HG03520 (cell line): ENCODE data around the gene DAPK1.

Experiments used
- ATAC-seq: cut with Tn5 transposase; IDR thresholded peaks from one replicate; pipeline ENCODE4 v1.9.1; 2021; ENCODE audit warnings: mild to moderate bottlenecking, moderate library complexity; ENCODE audit not compliant: unreplicated experiment

DAPK1 gene

DNA sequence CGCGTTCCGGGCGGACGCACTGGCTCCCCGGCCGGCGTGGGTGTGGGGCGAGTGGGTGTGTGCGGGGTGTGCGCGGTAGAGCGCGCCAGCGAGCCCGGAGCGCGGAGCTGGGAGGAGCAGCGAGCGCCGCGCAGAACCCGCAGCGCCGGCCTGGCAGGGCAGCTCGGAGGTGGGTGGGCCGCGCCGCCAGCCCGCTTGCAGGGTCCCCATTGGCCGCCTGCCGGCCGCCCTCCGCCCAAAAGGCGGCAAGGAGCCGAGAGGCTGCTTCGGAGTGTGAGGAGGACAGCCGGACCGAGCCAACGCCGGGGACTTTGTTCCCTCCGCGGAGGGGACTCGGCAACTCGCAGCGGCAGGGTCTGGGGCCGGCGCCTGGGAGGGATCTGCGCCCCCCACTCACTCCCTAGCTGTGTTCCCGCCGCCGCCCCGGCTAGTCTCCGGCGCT is at the start of gene DAPK1:
DAPK1 (plus strand) TSS at position 264 of the 442 bp plus-strand sequence. CDS start 1,211 bp downstream, outside the sequence.
- no peak for ATAC-seq

- ATAC-seq = no peak
These were observed 46.5 kb upstream of the DAPK1 start for GRCh38 chr9:87451149-87451548.

DNA sequence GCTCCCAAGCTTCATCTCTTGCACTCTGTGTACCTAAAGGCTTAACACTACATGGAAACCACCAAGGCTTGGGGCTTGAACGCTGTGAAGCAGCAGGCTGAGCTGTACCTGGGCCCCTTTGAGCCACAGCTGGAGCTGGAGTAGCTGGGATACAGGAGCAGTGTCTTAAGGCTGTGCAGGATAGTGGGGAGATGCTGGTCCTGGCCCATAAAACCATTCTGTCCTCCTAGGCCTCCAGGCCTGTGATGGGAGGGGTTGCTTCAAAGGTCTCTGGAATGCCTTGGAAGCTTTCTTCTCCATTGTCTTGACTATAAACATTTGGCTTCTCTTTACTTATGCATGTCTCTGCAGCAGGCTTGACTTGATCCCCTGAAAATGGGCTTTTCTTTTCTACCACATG is 42.3 kb upstream of the DAPK1 start:
- no peak for ATAC-seq

GRCh38 chr9:87461256-87461655 is 36.4 kb upstream of the DAPK1 start:
- no peak for ATAC-seq

GRCh38 chr9:87464110-87464991 is 33.3 kb upstream of the DAPK1 start:
- no peak for ATAC-seq

GRCh38 chr9:87464992-87465378 is 32.7 kb upstream of the DAPK1 start:
- no peak for ATAC-seq

DNA sequence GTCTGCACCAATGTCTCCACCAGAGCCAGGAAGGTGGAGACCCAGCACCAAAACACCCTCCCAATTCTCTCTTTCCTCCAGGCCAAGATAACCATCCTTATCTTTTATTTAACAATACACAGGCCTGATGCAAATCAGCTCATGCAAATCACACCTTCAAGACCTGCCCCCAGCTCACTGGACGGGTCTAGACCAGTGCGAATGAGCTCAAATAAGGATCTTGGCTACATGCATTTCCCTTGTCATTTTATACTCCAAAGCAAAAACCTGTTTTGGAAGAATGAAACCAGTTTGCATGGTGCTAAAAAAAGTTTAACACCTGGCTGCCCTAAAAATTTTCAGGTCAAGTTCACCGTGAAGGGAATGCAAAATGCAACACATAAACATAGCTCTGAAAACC is 31.9 kb upstream of the DAPK1 start:
- no peak for ATAC-seq

GRCh38 chr9:87467187-87467586 is 30.5 kb upstream of the DAPK1 start:
- no peak for ATAC-seq

DNA sequence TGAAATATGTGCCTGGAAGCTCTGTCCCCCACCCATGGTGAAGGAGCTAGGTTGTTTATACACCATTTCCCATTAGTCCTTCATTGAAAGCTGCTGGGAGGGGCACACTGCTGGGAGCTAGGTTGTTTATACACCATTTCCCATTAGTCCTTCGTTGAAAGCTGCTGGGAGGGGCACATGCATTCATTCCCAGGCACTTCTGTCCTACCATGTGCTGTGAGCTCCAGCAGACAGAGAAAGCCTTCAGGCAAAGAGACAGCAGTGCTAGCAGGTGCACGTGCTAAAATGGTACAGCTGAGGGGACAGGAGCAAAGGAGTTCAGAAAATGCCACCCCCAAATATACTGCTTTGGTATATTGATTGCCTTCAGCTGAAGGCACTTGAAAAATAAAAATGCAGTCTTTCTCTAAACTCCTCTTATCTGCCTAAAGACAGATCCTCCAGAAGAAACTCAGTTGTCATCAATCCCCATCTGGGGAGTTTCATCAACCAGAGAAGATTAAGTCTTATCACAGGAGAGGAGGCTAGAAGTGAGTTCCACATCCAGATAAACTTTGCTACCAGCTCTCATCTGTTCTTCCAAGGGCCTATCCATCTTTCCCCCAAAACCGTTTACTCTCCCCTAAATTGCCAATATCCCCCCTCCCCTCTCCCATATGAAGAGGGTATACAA is 27.7 kb upstream of the DAPK1 start:
- no peak for ATAC-seq

DNA sequence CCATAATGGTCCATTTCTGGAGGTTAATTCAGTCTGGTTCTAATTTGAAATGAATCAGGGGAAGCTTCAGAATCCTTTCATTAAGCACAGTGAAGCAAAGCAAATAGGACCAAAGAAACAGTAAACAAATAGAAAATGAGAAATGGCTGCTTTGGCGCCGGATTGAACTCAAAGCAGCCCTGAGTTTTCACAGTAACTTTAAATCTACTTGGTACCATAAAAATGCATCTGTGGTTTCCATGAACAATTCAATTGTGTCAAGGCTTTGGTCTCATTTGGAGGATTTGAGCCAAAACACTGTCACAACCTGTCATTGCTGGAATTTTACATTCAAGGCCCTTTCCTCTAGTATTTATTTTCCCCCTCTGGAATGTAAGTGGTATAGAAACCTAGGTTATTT is 25.9 kb upstream of the DAPK1 start:
- ATAC-seq = no peak

DNA sequence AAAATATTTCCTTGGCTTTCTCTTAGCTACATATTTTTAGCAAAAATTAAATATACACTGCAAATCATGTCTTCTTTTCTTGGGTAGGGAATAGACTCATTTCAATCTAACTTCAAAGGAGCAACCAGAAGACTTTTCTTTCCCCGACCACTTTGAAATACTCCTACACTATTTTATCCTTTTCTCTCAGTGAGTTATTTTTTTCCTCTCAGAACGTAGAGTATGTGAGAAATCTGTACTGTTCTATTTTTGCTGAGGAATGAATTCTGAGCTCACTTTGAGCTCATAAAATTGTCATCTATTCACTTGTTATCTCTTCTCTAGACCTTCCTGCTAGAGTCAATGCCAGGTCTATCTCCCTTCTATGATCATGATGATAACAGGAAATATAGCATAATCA is 22.2 kb upstream of the DAPK1 start:
- no peak for ATAC-seq

DNA sequence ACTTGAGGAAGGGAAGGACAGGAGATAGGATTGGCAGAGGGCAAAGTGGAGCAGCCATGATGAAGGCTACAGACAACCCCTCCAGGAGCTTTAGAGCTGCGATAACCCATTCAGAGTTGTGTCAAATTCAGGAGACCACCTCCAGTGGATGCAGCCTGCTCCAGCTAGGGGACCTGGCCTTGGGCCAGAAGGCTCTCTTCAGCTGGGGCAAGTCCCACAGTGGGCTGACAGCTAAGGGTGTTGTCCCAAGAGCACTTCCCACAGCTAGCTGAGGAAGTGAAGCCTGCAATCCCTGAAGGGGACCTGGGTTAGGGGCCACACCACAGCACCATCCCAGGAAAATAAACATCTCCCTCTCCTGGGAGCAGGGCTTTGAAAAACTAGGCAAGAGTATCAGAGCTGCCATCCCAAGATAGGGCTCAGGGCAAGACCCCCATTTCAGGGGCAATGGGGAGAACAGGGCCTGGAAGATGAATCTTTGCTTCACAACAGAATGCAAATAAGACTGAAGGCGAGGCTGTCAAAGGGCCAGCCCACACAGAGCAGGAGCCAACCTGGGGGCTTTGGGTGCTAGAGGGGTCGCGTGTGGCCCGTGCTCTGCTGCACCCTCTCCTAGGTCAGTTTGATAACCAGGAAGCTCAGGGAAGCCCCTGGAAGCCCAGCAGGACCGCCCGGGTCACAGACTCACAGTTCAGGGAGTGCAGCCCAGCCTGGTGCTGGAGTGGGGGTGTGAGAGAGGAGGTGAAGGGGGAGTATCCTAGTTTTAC is 19.3 kb upstream of the DAPK1 start:
- no peak for ATAC-seq

GRCh38 chr9:87479801-87480201 is 17.9 kb upstream of the DAPK1 start:
- ATAC-seq = no peak

DNA sequence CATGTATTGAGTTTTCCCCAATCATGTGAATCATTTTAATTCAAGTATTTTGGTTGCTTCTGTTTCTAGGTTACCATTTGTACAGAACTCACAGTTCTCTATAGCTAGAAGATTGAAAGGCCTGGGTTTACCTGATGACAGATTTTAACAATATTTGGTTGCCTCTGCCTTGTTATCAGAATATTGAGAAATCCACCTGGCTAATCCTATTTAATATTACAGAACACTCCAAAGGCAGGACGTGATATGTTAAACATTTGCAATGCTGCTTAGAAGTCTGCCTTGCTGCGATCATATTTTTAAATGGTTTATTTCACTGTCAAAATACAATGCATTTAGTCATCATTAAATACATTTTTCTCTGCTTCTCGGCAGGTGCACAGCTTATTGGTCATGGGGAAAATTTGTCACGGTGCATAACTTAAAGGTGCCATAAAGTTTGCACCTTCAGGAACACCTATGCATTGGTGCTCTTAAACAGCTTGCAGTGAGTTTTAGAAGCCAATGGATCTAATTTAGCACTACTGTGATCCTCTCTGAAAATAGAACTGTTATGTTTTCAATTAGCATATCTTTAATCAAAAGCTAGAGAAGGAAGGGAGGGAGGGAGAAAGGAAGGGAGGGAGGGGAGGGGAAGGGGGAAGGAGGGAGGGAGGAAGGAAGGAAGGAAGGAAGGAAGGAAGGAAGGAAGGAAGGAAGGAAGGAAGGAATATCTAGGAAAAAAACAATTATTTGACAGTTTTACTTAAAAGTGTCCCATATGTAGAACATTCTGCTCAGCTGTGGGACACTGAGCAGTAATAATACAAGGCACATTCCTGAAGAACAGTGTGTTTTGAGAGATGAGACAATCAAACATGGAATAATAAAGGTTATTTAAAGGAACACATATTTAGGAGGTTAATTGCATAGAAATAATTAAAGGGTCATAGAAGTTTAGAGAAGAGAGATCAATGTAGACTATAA is 15.5 kb upstream of the DAPK1 start:
- ATAC-seq = no peak

DNA sequence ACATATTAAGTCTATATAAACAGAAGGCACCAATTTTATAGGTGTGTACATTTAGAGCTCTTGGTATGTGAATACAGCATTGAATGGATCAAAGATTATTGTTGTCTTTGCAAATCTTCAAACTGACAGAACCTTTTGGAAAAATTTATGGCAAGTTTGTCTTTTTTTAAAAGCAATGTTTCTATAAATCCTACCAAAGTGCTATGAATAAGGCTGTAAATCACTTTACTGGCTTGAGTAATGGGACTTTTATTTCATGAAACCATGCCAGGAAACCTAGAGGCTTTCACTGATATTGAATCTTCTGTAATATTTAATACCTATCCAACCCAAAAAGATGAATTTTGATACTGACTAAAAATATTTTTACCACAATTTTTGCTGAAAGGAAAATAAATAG is 7.4 kb upstream of the DAPK1 start:
- ATAC-seq = no peak

GRCh38 chr9:87490907-87491306 is 6.8 kb upstream of the DAPK1 start:
- ATAC-seq = no peak

- no peak for ATAC-seq
These were observed 6.1 kb upstream of the DAPK1 start for GRCh38 chr9:87491523-87491922.

- no peak for ATAC-seq
These were observed 5.0 kb upstream of the DAPK1 start for GRCh38 chr9:87492642-87493041.

DNA sequence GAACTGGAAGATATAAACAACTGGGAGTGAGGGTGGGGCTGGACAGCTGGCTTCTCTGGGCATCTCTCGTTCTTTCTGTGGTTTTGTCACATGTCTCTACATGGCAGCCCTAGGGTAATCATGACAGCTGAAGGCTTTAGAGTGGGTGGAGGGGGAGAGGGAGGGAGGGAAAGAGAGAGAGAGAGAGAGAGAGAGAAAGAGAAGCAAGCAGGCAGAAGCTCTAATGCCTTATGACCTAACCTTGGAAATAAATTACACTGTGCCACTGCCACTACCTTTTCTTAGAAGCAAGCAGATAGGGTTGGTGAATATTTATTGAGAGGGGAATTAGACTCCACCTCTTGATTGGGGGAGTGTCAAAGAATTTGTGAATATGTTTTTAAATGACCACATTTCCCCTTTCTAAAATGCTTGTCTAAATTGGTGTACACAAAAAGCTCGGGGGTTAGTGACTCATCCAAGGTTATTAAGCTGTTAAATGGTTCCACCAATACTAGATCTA is 2.6 kb upstream of the DAPK1 start:
- no peak for ATAC-seq

GRCh38 chr9:87497080-87497603 is 525 bp upstream of the DAPK1 start:
- no peak for ATAC-seq
